Fibroblast of lung (primary cell): ENCODE measurements around the gene WSCD2. TPM values are rescaled to one million over a fixed set of nuclear protein-coding genes. Genes with fewer than 3 reads are reported as not detected.

Experiments used
- DNase-seq, 2 donors: peaks; one replicate each; pipeline versions ENCODE4 v3.0.0 to v3.0.0-alpha.2; 2010; ENCODE audit warnings: low read depth in 2 of 2
- H2AFZ ChIP-seq: 2 replicates; pipeline ENCODE4 v1.5.1; 2012; ENCODE audit warnings: low read length, control low read depth, inconsistent platforms
- H3K27ac ChIP-seq: 2 replicates; pipeline ENCODE4 v1.5.1; 2011; ENCODE audit warnings: low read length, control low read depth; ENCODE audit not compliant: insufficient read depth
- H3K27me3 ChIP-seq: 2 replicates; pipeline ENCODE4 v1.5.1; 2011; ENCODE audit warnings: mild to moderate bottlenecking, low read length; ENCODE audit not compliant: control insufficient read depth, insufficient read depth
- H3K36me3 ChIP-seq: 2 replicates; pipeline ENCODE4 v1.5.1; 2011; ENCODE audit warnings: low read length; ENCODE audit not compliant: control insufficient read depth, insufficient read depth
- H3K4me1 ChIP-seq: 2 replicates; pipeline ENCODE4 v1.5.1; 2011; ENCODE audit warnings: low read length; ENCODE audit not compliant: control insufficient read depth, insufficient read depth; ENCODE audit errors: extremely low read depth
- H3K4me2 ChIP-seq: 2 replicates; pipeline ENCODE4 v1.5.1; 2011; ENCODE audit warnings: low read length, control low read depth; ENCODE audit not compliant: insufficient read depth; ENCODE audit errors: extremely low read depth
- H3K4me3 ChIP-seq, 4 experiments: fragments of 200-600 bp in 1 of 4; sonication (generic) in 1 of 4; replicated peaks in 1 of 4; 2 replicates each; pipeline ENCODE4 v1.5.1; 2011 to 2016; ENCODE audit warnings: low read length in 4 of 4, low read depth in 3 of 4, mild to moderate bottlenecking in 3 of 4, control low read depth in 2 of 4, inconsistent platforms in 1 of 4, mixed read lengths in 1 of 4; ENCODE audit not compliant: insufficient read depth in 1 of 4; ENCODE audit errors: control extremely low read depth in 1 of 4
- H3K79me2 ChIP-seq: 2 replicates; pipeline ENCODE4 v1.5.1; 2012; ENCODE audit warnings: mild to moderate bottlenecking, low read length, inconsistent platforms; ENCODE audit not compliant: control insufficient read depth, insufficient read depth
- H3K9ac ChIP-seq: 2 replicates; pipeline ENCODE4 v1.5.1; 2011; ENCODE audit warnings: mild to moderate bottlenecking, low read length, control low read depth; ENCODE audit not compliant: insufficient read depth
- H3K9me3 ChIP-seq: 2 replicates; pipeline ENCODE4 v1.5.1; 2012; ENCODE audit warnings: low read depth, low read length; ENCODE audit not compliant: control insufficient read depth, insufficient read depth
- H4K20me1 ChIP-seq: 2 replicates; pipeline ENCODE4 v1.5.1; 2011; ENCODE audit warnings: low read length; ENCODE audit not compliant: control insufficient read depth, insufficient read depth; ENCODE audit errors: extremely low read depth
- EZH2 ChIP-seq: IDR thresholded peaks from 2 replicates; pipeline ENCODE4 v1.5.1; 2012; ENCODE audit warnings: low read length, control low read depth, mild to moderate bottlenecking; ENCODE audit errors: missing control alignments
- polyA plus RNA-seq, 2 donors: library from polyadenylated mRNA; depleted of rRNA in 1 of 2; stranded (reverse) in 1 of 2; unstranded in 1 of 2; fragments of >200 nt; gene quantifications; 2 replicates each; pipeline ENCODE4 v1.2.1, GENCODE V29; 2011 to 2012; ENCODE audit warnings: missing spikeins in 1 of 2
- total RNA-seq: library from RNA; depleted of rRNA; stranded (reverse); fragments of >200 nt; gene quantifications from 2 replicates; pipeline ENCODE4 v1.2.1, GENCODE V29; 2014
- TF ChIP-seq, protein P1 (sequence below), 2 donors: IDR thresholded peaks in 1 of 2; conservative IDR thresholded peaks in 1 of 2; 1 replicate in 1 of 2; 2 replicates in 1 of 2; pipeline ENCODE4 v1.5.1; 2011 to 2012; ENCODE audit warnings: low read length in 2 of 2, control low read depth in 1 of 2, inconsistent platforms in 1 of 2, low read depth in 1 of 2, mild to moderate bottlenecking in 1 of 2

WSCD2 gene
- total and polyA plus RNA-seq, 2 donors (not counting 1 experiment from before 2014, with no cell fraction given), result not detected

DNA sequence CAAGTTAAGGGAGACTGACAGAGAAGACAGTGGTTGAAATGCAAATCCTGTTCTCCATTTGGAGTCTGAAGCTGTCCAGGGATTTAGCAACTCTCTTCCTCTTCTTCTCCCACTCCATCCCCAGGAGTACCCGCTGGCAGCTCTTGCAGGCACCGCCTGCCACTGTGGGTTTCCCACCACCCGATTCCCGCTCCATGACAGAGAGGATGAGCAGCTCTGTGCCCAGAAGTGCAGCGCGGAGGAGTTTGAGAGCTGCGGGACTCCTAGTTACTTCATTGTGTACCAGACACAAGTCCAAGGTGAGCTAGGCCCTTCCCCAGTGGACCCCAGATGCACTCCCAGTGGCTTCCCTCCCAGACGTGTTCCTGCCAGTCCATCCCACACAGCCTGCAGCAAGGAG is 97.8 kb downstream of the WSCD2 start:
- Histone ChIP-seq H2AFZ (no peak overlapping the region), H4K20me1 (no peaks in the 10 kb centered on the region), H3K27ac (no peak overlapping the region), H3K79me2 (no peaks in the 10 kb centered on the region), H3K9ac (no peak overlapping the region), H3K27me3 (no peaks in the 10 kb centered on the region), H3K4me1 (no peaks in the 10 kb centered on the region), H3K36me3 (no peaks in the 10 kb centered on the region), H3K4me3 (no peak overlapping the region), H3K9me3 (no peaks in the 10 kb centered on the region), H3K4me2 (no peak overlapping the region)
- TF ChIP-seq, protein P1, sequence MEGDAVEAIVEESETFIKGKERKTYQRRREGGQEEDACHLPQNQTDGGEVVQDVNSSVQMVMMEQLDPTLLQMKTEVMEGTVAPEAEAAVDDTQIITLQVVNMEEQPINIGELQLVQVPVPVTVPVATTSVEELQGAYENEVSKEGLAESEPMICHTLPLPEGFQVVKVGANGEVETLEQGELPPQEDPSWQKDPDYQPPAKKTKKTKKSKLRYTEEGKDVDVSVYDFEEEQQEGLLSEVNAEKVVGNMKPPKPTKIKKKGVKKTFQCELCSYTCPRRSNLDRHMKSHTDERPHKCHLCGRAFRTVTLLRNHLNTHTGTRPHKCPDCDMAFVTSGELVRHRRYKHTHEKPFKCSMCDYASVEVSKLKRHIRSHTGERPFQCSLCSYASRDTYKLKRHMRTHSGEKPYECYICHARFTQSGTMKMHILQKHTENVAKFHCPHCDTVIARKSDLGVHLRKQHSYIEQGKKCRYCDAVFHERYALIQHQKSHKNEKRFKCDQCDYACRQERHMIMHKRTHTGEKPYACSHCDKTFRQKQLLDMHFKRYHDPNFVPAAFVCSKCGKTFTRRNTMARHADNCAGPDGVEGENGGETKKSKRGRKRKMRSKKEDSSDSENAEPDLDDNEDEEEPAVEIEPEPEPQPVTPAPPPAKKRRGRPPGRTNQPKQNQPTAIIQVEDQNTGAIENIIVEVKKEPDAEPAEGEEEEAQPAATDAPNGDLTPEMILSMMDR (conservative IDR thresholded peaks at IDR 0.05 in 1 of 2, IDR thresholded peaks at IDR 0.05 in 1 of 2; ENCODE audit: low read depth in 1 of 2, low read length in 2 of 2), result no peak
- TF ChIP-seq EZH2, result no peak
- no peak for DNase-seq

DNA sequence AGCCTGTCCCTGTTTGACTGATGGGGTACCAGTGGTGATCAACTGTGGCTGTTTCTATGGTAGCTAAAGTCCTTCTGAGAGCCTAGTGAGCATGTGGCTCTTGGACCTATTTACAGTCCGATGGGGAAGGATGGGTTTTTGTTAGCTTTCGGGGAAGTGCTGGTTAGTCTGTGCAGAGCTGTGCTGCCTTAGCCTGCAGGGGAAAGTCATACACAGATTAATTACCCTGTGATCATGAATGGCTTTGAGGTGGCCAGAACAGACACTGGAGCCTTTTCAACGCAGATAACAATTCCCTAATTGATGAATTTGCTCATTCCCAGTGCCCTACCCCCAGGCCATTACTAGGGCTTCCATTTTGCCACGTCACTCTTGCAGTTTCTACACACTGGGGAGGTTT is 99.7 kb downstream of the WSCD2 start:
- Histone ChIP-seq H3K27ac (no peak overlapping the region), H3K4me2 (no peak overlapping the region), H3K9me3 (no peaks in the 10 kb centered on the region), H3K4me3 (no peak overlapping the region), H4K20me1 (no peaks in the 10 kb centered on the region), H2AFZ (no peak overlapping the region), H3K36me3 (no peaks in the 10 kb centered on the region), H3K79me2 (no peaks in the 10 kb centered on the region), H3K9ac (no peak overlapping the region), H3K27me3 (no peaks in the 10 kb centered on the region), H3K4me1 (no peaks in the 10 kb centered on the region)
- no peak for TF ChIP-seq EZH2
- TF ChIP-seq, protein P1 (conservative IDR thresholded peaks at IDR 0.05 in 1 of 2, IDR thresholded peaks at IDR 0.05 in 1 of 2; ENCODE audit: low read depth in 1 of 2, low read length in 2 of 2), result no peak
- DNase-seq, result no peak

DNA sequence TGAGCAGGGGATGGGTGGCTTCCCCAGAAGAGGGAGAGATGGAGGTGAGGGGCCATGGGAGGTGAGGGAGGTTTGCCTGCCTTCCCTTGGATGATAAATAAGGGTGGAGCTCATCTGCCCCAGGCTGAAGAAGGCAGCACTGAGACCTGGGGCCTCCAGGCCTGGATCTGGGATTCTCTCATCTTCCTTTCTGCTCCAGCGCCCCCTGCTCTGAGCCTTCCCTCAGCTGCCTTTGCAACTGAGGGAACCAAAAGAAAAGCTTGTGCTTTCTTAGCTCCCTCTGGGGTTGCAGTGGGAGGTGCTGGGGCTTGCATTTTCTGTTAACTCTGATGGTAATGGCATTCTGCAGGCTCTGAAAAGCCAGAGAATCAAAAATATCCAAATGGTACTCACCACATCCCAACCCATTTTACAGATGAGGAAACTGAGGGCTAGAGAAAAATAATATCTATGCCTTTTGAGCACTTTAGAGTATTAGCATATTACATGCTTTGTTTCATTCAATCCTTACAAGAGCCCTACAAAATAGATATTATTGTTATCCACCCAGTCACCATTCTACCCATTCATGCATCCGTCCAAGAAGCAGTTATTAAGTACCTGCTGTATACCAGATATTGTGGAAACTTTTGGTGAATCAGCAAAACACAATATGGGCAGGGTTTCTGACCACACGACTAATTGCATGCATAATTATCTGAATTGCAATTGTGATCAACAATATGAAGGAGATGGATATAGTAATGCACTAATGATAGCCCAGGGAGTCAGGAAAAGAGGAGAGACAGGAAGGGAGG is 102.2 kb downstream of the WSCD2 start:
- Histone ChIP-seq H3K4me1 (no peaks in the 10 kb centered on the region), H3K9ac (no peak overlapping the region), H3K27me3 (no peaks in the 10 kb centered on the region), H3K27ac (no peak overlapping the region), H4K20me1 (no peaks in the 10 kb centered on the region), H3K36me3 (no peaks in the 10 kb centered on the region), H3K79me2 (no peaks in the 10 kb centered on the region), H3K4me3 (no peak overlapping the region), H2AFZ (no peak overlapping the region), H3K4me2 (no peak overlapping the region), H3K9me3 (no peaks in the 10 kb centered on the region)
- DNase-seq, result no peak
- TF ChIP-seq, protein P1 (conservative IDR thresholded peaks at IDR 0.05 in 1 of 2, IDR thresholded peaks at IDR 0.05 in 1 of 2; ENCODE audit: low read depth in 1 of 2, low read length in 2 of 2), result no peak
- no peak for TF ChIP-seq EZH2
